ENCODE results near the gene PDXK.

DNA sequence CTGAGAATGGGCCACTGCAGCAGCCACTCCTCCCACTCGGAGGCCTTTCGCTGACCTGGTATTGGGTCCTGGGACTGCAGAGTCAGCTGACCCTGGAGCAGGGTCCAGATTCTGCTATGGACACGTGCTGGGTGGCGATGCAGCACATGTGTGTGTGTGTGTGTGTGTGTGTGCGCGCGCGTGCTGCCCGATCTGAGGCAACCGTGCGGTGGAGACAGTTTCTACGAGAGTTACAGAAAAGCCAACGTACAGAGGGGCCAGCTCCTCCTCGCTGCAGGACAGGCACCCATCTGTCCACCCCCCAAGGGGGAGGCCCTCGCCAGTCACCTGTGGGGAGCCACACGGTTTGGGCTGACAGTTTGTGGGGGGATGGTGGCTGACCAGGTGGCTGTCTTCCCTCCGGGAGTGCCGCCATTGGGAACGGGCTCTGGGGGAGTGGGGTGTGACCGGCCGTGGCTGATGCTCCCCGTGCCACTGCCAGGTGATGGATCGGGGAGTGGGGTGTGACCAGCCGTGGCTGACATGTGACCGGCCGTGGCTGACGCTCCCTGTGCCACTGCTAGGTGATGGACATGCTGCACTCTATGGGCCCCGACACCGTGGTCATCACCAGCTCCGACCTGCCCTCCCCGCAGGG lies 33.1 kb downstream of the PDXK start:
- TF ChIP-seq TCF3 (IDR thresholded peaks at IDR 0.05; ENCODE audit: borderline replicate concordance, insufficient read depth, low read depth, low read length) = no peak
- TF ChIP-seq RAD21 (IDR thresholded peaks at IDR 0.05; ENCODE audit: insufficient read depth, low read depth, low read length) = no peak
- TF ChIP-seq POLR2AphosphoS5 (IDR thresholded peaks at IDR 0.05; ENCODE audit: low read length) = no peak
- TF ChIP-seq, protein P1, sequence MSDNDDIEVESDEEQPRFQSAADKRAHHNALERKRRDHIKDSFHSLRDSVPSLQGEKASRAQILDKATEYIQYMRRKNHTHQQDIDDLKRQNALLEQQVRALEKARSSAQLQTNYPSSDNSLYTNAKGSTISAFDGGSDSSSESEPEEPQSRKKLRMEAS (IDR thresholded peaks at IDR 0.05; ENCODE audit: low read depth, low read length) = no peak
- TF ChIP-seq, protein P2, sequence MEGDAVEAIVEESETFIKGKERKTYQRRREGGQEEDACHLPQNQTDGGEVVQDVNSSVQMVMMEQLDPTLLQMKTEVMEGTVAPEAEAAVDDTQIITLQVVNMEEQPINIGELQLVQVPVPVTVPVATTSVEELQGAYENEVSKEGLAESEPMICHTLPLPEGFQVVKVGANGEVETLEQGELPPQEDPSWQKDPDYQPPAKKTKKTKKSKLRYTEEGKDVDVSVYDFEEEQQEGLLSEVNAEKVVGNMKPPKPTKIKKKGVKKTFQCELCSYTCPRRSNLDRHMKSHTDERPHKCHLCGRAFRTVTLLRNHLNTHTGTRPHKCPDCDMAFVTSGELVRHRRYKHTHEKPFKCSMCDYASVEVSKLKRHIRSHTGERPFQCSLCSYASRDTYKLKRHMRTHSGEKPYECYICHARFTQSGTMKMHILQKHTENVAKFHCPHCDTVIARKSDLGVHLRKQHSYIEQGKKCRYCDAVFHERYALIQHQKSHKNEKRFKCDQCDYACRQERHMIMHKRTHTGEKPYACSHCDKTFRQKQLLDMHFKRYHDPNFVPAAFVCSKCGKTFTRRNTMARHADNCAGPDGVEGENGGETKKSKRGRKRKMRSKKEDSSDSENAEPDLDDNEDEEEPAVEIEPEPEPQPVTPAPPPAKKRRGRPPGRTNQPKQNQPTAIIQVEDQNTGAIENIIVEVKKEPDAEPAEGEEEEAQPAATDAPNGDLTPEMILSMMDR (IDR thresholded peaks at IDR 0.05 in 2 of 3, conservative IDR thresholded peaks at IDR 0.05 in 1 of 3; ENCODE audit: control insufficient read depth in 2 of 3, extremely low read depth in 1 of 3, insufficient read depth in 1 of 3, low read depth in 3 of 3, low read length in 3 of 3) = no peak
- no peak for TF ChIP-seq CEBPB (IDR thresholded peaks at IDR 0.05; ENCODE audit: borderline replicate concordance in 1 of 2, low read depth in 2 of 2, low read length in 2 of 2)
- TF ChIP-seq EP300 (IDR thresholded peaks at IDR 0.05; ENCODE audit: borderline replicate concordance in 1 of 2, control insufficient read depth in 1 of 2, low read depth in 2 of 2, low read length in 2 of 2) = no peak
- TF ChIP-seq SP1 (IDR thresholded peaks at IDR 0.05; ENCODE audit: low read depth, low read length) = no peak
- no peak for TF ChIP-seq SMAD5 (IDR thresholded peaks at IDR 0.05; ENCODE audit: low read depth)

Measured in GM12878 (cell line).